HG02885 (cell line): ENCODE data around the gene STX8.

ENCODE experiments used
- ATAC-seq: cut with Tn5 transposase; IDR thresholded peaks from one replicate; pipeline ENCODE4 v1.9.1; 2021; ENCODE audit warnings: mild to moderate bottlenecking; ENCODE audit not compliant: unreplicated experiment, poor library complexity

Gene STX8

DNA sequence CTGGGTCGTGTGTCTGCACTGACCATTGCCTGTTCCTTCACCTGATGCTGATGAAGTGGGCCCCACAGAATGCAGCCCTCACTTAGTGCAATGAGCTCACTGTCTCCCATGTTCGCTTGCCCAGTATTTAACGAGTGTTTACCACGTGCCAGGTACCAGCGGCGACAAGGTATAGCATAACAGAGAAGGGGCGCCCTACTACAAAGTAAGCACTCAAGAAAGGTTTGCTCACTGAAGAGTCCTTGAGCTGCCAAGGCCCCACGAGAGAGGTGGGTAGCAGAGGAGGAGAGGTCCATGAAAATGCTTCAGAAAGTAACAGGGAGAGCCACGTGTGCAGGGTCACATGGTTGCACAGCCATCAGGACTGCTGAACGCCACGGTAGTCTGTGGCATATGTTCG is 324.3 kb downstream of the STX8 start:
- ATAC-seq = no peak

DNA sequence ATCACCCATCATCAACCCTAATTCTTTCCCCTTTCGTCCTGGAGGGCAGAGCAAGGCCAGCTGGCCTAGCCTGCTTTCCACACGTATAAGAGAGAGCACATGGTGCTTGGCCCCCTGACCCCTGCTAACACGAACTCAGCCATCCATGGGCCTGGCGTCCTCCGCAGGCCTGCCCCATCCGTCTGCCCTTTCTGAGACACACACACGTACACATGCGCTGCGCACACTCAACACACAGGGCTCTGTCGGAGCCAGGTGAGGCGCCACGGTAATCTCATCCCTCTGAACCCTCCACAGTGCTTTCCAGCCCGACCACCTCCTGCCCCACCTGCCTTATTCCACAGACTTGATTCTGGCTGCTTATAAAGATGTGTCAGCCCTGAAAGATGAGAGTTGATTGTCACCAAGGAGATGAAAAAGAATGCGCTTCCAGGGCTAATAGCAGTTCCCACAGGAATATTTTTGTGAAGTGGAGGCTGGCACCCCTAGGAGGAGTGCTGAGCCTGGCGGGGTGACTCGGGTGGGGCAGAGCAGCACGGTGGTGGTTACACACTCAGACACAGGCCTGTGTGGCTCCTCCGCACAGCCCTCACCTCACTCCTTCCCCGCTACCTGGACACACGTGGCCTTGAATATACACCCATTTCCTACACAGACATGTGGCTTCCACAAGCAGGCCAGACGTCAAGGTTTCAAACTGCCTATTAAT is 326.2 kb downstream of the STX8 start:
- no peak for ATAC-seq

DNA sequence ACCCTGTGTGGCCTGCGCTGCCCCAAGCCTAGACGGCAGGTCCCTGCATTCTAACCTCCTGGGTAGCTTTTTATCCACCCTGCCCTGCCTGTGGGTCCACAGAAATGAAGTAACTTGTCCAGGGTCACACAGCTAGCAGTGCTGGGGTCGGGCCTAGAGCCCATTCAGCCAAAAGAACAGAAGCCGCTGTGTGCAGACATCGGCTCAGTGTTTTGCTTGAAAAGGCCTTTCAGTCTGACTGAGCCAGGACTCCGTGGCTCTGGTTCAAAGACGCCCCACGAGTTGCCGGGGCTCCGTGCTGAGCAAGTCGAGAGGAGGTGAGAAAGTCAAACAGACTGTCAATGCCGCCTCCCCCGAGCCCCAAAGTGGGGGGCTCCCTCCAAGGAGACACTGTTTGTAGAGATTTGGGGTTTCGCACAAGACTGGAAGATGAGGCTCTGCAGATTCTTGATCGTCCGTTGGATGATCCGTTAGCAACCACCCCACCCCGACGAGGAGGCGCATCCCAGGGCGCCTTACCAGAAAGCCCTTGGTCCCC is 328.1 kb downstream of the STX8 start:
- no peak for ATAC-seq

DNA sequence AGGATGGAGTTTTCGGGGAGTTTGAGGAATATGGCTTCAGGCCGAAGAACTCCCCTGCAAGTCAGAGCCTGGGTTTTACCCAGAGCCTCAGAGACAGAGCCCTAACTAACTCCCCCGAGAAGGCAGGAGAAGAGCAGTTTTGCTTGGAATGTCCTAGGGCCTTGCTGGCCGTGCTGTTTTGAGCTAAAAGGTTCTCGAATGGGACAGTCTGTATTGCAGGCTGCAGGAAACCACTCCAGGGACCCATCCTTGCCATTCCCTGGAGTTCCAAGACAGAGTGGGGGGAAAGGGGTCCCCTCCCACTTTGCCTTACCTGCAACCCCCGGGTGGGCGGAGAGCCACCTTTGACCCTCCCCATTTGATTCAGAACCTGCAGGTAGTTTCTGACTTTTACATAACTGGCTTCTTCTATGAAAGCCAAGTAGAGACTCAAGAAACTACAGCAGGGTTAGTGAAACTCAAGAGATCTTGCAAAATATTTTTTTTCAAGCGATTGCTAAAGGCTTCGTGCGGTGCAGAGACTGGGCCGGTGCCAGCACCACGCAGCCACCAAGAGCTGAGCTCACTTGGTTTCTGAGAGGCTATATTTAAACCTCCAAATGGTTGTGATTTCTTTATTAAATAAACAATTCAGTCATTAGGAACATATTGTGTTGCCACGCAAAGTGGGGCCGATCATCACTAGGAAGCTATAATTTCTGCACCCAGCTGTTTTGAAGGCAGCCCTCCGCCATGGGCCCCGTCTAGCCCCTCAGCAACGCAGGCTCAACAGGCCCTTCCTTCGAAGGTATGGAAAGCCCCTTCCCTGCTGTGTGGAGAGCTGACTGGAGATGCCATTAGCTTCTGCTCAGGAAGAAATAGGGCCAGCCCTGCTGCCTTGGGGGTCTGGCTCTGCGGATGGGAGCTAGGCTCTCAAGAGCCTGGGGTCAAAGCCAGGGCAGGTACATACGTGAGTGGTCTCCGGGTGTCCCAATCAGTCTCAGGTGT is 331.3 kb downstream of the STX8 start:
- no peak for ATAC-seq

DNA sequence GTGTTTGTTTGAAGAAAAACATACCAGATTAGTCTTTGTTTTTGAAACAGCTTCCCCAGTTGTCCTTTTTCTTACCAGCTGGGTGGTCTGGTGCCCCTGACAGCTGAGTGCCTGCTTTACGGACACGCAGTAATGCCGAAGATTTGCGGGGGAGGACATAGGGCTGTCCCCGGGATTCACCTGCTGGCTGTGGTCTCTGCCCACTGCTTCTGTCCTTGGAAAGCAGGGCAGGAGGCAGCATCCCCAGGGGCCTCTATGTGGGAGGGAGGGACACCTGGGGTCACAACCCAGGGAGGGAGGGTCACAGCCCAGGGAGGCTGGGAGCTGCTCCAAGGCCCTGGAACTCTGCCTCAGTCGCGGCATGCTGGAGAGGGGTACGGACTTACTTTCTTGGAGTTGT is 332.6 kb downstream of the STX8 start:
- ATAC-seq = no peak

DNA sequence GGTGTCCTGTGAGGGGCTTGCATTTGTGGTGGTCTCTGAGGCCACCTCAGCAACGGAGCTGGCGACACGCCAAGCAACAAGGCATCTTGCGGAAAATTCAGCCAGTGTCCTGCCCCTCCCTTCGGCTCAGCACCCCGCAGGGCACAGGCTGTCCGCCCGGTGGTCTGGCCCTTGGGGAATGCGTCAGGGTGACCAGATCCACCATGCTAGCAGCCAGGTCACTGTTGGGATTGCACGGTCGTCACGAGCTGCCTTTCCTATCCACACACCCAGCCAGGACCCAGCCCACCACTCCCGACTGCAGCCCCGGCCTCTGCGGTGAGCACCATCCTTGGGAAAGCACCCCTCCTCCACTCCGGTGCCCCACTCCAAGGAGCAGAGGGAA is 333.1 kb downstream of the STX8 start:
- ATAC-seq = no peak

DNA sequence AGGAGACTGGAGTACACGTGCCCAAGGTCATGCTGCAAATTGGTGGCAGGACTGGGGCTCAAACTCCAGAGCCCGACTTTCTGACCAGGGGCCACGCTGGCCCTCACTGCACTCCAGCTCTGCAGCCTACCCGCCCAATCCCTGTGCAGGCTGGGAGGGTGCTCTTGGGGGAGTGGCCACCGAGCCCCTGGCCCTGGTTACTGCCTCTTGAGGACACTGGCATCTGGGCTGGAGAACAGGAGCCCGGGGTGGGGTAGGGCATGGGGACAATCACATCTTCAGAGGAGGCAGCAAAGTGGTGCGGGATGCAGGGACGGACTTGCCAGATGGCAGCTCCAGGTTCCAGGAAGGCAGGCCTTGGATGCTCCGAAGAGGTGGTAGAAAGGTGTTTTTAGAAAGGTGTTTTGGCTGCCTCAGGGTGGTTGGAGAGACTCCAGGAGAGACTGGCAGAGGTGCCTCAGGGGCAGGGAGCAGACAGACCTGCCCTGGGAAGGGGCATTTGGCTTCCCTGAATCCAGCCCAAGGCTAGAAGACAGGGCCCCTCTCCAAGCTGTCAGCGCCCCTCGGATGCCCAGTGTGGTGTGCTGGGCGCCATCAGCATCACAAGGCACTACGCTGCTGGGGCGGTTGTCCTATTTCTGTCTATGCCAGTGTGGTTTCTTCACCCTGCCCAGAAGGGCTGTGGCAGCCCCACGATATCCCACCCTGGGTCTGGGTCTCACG is 333.7 kb downstream of the STX8 start:
- no peak for ATAC-seq

DNA sequence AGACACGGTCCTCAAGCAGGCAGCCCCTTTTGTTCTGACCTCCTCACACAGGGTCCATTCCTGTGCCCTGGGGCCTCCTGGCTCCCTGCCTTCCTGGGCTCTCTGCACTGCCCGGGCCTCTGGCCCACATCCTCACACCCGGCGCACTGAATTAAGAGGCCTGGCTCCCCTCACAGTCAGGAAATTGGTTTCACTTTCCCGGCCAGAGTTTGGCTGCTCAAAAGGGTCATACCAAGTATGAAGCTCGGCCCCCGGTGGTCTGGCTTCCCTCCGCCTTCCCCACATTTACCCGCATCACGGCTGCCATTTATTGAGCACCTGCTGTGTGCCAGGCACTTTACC is 334.3 kb downstream of the STX8 start:
- ATAC-seq = no peak

DNA sequence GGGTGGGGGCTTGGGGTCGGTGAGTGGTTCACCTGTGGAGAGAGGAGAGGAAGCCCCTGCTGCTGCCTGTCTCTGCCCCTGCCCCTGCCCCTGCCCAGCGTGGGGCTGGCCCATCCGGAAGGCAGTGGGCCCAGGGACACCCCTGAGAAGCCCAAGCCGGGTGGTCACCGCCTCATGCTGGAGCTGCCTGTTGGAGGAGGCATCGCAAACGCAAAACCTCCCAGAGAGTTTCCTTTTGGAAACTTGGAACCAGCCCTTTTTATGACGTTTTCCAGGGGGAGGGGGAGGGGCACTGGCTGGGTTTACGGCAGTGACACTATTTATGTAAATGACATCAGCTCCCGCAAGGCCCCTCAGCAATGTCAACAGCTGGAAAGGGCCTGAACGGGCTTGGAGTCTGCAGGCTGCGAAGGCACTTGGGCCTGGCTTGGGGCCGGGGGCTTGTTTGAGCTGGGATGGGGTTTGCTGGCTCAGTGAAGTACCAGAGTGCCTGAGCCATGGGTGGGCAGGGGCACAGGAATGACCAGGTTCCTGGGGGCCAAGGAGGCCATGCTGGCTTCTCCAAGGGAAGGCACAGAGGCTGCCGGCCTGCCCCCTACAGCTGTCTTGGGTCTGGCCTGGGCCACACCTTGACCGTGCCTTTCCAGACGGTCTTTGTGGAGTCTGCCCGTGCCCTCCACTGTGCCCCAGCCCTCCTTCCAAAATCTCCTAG is 334.8 kb downstream of the STX8 start:
- ATAC-seq = no peak

DNA sequence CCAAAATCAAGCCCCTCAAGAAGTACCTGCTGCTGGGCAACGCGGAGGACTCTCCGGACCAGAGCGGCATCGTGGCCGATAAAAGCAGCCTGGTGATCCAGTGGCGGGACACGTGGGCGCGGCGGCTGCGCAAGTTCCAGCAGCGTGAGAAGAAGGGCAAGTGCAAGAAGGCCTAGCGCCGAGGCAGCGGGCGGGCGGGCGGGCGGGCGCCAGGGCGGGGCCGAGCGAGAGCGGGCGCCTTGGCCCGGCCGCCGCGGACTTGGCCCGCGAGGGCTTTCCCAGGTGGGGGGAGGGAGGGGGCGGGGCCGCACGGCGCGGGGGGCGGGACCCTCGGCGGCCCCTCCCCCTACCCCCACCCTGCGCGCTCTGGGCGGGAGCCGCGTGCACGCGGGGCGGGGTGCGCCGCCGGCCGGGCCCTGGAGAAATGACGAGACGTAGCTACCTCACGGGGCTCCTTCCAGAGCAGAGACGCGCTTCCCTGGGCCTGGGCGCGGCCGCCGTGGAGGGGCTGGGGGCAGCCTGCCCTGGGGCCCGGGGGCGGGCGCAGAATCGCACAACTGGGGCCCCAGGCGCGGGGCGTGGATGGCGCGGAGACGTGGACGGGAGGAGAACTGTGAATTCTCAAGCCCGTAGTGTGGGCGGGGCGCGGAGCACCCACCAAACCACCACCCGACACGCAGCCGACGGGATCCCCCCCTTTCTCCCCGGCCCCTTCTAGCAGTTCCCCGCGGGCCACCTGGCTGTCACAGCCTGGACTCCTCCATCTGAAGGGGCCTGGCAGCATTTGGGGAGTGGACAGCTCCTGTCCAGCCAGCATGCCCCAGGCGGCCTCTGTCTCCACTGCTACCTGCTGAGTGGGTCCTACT is 335.6 kb downstream of the STX8 start:
- ATAC-seq = peak; percentile 68

DNA sequence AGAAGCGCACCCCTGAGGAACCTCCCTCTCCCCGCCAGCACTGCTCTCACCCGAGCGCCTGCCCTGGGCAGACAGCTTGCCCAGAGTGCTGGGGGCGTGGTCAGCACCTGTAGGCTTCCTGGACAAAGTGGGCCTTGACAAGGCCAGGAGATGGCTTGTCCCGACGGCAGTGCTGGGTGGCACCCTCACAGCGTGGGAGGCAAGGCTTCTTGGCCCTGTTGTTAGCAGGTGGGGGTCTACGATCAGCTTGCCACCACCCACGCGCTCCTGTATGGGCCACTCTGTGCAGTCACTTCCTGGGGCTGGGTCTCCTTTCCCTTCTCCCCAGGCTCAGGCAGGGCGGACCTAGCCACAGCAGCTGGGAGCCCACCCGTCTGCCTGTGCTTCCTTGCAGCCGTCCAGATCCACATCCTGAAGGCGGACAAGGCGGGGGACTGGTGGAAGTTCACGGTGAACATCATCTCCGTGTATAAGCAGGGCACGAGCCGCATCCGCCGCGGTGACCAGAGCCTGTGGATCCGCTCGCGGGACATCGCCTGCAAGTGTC is 336.3 kb downstream of the STX8 start:
- peak; percentile 9 for ATAC-seq

DNA sequence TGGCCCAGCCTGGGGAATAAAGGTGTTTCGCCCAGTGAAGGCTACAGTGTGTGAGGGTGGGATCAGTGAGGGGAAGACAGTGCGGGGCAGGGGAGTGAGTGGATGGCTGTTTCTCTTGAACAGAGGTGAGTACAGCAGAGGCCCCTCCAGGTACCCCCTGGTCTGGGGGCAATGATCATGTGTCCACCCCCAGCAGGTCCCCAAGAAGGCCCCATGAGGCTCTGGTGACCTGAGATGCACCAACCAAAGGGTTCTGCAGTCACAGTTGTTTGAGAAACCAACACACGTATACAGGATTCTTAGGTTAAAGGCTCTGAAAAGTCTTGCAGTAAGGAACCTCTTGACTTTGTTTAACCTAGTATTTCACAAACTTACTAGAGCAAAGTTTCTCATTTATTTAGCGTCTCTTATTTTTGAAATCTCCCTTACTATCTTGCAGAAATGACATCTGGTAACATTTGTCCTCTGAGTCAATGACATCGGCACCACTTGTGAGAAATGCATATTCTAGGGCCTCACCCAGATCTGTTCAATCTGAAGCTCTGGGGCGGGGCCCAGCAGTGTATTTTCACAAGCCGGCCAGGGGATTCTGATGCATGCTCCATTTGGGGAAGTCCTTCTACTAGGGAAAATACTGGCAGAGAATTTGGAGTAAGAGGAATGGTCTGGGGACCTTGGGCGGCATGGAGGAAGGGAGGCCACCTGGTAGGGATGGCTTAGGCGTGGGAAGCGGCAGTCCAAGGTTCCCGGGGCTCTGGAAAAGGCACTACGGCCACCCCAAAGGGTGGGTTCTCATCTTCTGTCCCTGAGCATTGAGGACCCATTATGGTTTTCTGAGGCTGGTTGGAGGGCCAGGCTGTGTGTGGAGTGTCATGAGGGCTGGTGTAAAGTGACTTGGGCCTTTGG is 337.0 kb downstream of the STX8 start:
- no peak for ATAC-seq

DNA sequence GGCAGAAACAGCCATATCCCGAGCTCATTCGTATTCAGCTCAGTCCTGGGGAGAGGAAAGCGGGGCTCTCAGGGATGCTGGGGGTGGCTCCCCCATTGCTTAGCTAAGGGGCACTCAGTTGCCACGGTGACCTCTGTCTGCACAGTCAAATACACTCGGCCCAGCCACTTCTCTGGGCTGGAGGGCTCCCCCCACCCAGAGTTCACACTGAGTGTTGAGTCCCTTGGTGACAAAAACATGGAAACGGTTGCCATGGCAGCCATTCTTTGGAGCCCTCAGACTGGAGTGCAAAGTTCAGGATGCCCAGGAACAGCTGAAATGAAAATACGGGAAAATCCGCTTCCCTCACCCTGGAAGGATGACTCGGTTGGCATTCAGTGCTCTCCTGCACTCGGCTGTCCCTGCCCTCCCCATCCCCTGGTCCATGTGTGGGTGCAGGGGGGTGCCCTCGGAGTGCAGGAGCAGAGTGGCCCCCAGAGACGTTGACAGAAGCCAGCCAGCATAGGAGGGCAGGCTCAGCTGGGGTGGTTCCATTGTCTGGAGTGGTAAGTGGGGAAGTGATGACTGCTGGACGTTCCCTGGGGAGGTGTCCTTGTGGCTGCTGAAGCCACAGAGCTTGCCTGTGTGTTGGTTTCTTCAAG is 337.8 kb downstream of the STX8 start:
- no peak for ATAC-seq

DNA sequence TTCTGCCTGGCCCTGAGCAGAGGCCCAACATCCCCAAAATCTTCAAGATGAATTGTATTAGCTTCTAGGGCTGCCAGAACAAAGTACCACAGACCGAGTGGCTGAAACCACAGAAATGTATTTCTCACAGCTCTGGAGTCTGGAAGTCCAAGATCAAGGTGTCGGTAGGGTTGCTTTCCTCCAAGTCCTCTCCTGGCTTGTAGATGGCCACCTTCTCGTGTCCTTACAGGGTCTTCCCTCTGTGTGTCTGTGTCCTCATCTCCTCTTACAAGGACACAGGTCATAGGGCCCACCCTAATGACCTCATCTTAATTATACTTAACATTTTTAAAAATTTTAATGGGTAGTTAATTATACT is 338.6 kb downstream of the STX8 start:
- ATAC-seq = no peak

DNA sequence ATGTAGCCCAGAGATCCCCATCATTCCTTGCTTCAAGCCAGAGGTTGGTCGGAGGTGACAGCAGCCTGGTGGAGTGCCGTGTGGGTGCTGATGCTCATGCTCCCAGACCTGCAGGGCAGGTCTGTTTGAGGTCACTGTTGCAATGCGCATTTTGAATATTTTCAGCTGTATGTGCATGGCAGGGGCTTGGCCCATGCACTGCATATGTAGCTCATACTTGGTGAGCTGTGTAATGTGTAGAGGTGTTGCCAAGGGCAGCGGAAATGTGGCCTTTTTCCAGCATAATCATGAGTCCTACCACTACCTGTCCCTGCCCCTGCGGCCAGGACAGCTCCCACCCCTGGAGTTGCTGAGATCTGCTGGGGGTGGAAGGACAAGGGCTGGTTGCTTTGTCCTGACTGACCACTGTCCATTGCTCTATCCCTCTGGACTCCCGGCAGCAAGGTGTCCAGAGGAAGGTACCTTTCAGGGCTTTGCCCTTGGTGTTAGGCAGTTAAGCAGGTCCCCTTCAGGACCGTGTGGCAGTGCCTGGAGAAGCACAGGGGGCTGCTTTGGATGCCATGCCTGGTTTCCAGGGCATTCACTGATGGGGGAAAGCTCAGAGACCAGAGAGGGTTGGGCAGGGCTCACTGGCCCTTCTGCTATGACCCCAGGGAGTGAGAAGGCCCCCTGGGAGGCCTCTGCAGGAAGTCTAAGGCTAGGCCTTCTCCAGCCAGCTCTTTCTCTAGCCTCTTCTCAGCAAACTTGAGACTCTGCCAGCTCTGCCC is 339.2 kb downstream of the STX8 start:
- no peak for ATAC-seq

DNA sequence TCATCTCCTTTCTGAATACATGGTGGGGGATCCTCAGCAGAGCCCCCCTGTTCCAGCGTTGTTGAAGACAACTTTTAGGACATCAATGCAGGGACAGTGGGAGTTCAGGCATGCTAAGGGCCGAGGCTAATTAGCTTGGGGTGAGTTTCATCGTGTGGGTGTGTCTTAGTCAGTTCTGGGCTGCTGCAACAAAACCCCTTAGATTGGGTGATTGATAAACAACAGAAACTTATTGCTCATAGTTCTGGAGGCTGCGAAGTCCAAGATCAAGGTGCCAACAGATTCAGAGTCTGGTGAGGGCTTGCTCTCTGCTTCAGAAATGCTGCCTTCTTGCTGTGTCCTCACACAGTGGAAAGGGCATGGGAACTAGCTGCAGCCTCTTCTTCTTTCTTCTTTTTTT is 340.3 kb downstream of the STX8 start:
- no peak for ATAC-seq

DNA sequence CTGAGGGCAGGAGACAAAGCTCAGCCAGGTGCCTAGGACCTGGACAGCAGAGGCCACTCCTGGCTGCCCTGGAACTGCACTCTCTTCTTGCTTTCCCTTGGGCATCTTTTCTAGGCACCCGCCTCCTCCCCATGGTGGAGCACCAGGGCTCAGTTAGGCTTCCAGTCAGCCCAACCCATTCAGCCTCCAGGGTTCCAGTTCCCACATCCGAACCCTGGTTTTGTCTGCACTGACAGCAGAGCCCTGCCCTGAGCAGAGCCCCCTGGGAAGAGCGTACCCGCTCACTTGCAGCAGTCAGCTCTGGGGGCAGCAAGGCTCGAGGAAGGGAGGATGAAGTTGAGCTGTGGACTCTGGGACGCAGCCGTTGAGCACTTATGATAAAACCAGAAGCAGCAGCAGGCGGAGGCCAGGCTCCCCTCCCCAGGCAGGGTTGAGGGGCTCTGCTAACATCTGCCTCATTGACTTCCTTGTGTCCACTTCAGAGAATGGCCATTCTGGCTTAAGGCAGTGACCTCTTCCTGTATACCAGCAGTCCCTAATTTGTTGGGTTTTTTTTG is 341.2 kb downstream of the STX8 start:
- ATAC-seq = no peak
